GM18526 (cell line): ENCODE measurements around the gene CCNJL.

Experiments used
- POLR2A ChIP-seq: IDR thresholded peaks from 3 replicates; pipeline ENCODE4 v1.6.1; 2011; ENCODE audit not compliant: insufficient read length; ENCODE audit errors: extremely low read depth

CCNJL gene

DNA sequence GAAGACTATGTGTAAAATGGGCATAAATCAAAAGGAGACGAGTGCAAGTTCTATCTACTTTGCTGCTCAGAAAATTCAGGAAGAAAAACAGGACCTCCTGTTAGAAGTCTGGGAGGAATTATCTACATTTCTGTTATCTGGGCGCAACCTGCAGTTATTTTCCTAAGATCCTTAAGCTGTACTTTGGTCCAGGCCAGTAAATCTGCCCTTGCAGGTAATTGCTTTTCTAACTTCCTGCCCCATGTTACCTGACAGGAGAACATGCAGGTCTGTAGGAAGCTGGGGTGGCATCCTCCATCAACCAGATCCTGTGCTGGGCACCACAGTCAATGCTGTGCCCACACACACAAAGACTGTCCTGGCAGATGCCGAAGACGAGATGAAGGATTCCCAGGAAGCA, 5.7 kb downstream of the CCNJL start:
- TF ChIP-seq POLR2A = no peak

DNA sequence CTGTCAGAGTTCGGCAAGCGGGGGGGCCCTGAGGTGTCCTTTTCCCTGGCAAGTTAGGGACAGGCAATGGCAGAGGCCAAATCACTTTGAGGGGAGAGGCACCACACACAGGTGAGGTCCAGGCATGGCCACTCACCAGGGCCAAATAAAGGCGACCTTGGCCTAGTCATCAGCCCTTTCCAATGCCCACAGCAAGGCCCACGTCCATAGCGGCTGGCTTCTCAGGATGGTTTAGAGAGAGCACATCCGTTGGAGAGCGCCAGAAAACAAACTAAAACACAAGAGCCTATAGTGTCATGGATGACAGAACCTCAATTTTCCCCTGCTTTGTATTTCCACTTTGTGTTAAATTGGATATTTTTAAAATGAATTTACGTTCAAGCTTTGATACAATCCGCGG, 7.0 kb downstream of the CCNJL start:
- TF ChIP-seq POLR2A = no peak

DNA sequence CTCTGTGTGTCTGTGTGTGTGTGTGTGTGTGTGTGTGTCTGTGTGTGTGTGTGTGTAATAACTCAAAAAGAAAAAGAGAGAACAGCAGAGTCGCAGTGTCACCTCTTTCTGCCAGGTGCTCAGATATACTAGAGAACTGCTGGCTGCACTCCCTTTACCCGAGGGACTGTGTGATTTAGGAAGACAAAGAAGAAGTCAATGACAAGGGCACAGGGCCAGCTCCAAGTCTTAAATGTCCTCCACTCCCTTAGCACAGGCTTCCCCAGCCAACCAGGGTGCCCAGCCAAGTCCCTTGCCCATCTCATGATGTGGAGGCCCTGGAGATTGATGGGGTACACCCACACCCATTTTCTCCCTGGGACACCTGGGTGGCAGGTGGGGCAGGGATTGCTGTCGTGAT, 8.7 kb downstream of the CCNJL start:
- TF ChIP-seq POLR2A = no peak

DNA sequence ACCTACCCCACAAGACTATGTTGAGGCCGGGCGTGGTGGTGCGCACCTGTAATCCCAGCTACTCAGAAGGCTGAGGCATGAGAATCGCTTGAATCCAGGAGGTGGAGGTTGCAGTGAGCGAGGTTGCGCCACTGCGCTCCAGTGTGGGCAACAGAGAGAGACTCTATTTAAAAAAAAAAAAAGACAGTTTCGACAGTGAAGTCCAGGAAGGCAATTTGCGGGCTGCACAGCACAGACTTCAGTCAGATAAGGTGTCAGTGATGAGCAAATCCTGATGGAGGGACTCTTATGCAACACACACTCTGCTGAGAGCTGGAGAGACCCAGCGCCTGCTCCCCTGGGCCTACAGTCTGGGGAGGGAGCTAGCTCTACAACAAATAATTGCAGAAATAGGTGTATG, 14.2 kb downstream of the CCNJL start:
- no peak for TF ChIP-seq POLR2A

DNA sequence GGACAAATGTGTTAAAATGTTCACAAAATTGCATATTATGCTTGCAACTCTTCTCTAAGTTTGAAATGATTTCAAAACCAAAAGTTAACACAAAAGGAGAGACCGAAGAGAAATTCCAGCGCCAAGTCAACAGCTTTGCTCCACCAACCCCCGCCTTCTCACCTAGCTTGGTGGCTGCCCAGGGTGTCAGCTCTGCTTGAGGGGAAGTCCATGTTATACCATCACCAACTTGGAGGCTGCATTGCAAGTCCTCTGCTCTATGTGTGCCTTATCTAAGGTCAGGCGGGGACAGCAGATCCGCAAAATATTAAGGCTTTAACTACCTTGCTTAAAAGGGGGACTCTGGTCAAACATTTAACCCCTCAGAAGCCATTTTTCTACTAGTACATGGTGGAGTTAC, 14.6 kb downstream of the CCNJL start:
- no peak for TF ChIP-seq POLR2A

DNA sequence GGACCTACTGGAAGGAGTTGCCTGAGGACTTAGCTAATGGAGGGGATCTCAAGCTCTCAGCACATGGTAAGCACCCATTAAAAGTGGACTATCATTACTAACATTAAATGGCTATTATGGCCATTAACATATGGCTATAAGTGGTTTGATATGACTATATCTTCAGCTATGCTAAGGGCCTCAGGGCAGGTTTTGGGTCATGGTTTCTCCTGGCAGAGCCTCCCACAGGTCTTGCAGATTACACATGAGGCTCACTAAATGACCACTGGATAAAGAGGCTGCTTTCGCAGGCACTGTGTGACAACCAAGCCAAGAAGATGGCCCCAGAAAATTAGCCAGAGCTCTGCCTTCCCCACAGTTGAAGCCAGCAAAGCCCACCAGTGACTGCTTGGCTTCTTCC, 15.4 kb downstream of the CCNJL start:
- TF ChIP-seq POLR2A = no peak

DNA sequence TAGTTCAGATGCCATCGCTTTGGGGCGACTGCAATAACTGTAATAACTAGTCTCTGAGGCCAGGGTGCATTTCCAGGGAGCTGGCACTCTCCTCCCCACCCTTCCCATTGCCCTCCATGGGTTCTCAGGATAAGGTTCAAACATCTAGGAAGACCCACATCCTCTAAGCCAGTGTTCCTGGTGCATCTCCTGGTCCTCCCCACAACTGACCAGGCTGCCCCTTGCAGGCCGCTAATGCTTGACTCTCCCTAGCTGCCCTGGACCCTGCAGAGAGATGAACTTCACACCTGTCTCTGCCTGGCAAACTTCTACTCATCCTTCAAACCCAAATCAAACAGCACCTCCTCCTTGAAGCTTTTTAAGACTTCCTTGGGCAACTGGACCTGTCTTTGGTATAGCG, 15.9 kb downstream of the CCNJL start:
- no peak for TF ChIP-seq POLR2A

DNA sequence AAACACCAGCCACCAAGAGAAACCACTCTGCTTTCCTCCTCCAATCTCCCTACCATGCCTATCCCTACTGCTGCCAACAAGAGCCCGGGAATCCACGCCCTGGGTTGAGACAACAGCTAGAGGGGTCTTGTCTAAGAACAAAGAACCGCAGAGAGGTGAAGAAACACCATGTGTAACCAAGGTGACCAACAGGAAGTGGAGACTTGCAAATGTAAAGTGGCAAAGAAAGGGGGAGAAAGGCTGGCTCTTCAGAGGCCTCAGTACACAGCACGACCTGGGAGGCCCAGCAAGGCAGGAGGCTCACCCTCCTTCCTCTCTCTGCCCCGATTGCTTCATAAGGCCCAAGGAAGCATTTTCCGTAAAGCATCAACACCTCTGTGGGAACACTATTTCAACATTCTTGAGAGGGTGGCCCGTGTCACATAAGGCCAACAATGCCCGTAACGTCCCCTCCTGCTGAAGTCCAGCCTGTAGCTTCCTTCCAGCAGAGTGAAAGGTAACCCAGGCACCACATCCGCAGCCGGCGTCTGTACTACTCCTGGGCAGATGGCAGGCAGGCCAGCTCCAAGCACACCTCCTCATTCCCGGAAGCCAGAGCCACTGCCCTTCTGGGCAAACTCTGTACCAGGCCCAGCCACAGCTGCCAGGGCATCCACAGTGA, 18.3 kb downstream of the CCNJL start:
- no peak for TF ChIP-seq POLR2A

DNA sequence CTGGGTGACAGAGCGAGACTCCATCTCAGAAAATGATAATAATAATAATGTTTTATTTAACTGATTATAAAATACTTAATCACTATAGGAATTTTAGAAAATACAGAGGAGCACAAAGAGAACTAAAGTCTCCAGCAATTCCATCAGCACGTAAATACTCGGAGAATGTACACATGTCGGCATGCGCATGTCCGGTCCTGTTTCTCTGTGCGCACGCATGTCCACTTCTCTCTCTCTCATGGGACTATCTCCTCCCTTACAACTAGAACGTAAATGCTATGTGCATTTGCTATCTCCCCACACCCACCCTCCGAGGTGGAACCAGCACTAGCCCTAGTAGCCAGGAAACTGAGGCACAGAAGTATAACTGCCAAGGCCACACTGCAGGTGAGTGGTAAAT, 19.0 kb downstream of the CCNJL start:
- no peak for TF ChIP-seq POLR2A

DNA sequence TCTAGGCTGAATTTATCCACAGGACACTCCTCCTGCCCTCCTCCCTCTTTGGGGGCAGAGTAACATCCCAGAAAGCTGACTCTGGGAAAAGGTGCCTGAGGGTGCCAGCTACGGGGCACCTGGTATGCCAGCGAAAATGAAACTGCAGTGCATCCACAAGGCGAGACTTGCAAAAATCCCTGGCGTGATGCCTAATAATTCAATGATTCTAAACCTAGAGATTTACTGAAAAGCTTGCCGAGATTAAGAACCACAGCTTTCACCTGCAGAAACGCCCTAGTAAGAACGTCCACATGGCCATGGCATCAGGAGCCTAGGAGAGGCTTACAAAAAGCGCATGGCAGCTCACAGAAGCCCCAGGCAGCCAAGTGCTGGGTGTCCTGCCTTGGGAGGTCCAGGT, 20.9 kb downstream of the CCNJL start:
- TF ChIP-seq POLR2A = no peak

DNA sequence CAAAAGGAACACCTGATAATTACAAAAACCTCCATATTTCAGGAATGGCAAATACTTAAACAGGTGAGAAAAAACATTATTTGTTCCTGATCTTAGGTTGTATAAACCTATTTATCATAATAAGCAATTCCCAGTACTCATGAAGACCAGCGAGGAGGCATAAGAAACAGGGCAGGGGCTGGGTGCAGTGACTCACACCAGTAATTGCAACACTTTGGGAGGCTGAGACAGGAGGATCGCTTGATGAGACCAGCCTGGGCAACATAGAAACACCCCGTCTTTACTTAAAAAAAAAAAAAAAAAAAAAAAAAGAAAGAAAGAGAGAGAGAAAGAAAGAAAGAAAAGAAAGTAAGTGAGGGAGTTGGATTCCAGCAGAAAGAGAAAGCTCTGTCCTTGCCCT, 21.6 kb downstream of the CCNJL start:
- TF ChIP-seq POLR2A = no peak

DNA sequence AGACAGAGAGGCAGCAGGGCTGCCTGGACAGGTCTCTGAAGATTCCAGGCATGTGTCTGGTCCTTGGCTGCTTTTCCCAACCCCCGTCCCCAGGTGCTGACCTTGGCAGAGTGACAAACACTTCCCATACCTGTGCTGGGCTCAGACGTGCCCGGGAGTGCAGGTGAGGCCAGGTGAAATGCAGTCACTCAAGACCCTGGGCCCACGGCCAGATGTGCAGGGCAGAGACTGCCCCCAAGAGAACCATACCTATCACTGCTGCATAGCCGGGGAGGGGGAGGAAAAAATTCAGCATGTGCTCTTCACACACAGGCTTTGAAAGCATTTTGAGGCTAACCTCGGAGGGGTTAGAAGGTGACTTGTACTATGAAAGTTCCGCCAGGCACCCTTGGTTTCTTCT, 22.6 kb downstream of the CCNJL start:
- TF ChIP-seq POLR2A = no peak

DNA sequence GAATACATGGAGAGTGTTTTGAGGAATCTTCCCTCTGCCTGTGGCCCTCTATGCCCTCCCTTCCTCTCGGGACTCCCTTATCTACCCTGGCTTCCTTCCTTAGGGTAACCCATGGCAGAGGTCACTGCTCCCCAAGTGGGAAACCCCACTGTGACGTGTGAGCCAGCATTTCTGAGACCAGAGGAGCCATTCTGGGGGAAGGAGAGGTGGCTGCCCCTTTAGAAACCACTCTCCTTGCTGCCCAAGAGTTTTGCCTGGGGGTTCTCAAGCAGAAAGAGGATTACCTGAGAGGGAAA, 23.1 kb downstream of the CCNJL start:
- no peak for TF ChIP-seq POLR2A

DNA sequence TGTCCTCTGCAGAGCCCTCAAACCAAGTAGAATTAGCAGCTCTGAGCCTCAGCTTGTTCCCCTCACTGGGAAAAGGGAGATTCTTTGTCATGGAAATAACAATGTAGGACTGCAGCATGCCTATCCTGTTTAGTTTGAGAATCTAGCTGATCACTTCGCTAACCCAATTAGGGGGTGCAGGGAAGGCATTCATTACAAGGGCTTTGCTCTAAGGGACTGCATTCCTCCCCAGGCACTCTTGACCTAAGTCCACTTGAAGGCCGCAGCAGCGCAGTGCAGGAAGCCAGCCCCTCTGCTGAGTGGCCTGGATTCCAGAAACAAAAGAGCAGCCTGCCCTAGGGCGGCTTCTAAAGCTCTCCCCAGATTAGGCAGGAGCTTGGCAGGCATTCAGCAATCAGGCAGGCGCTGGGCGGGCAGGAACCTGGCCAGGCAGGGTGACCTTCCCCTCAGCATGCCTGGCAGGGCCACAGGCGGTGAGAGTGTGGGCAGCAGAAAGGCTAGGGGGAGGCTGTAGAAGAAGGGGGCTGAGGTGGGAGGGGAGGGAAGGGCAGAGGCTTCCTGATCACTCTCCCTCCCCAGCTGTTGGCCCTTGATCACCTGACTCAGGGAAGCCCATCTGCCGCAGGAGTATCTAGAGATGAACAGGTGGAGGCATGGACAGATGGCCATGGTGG, 24.8 kb downstream of the CCNJL start:
- TF ChIP-seq POLR2A = no peak

DNA sequence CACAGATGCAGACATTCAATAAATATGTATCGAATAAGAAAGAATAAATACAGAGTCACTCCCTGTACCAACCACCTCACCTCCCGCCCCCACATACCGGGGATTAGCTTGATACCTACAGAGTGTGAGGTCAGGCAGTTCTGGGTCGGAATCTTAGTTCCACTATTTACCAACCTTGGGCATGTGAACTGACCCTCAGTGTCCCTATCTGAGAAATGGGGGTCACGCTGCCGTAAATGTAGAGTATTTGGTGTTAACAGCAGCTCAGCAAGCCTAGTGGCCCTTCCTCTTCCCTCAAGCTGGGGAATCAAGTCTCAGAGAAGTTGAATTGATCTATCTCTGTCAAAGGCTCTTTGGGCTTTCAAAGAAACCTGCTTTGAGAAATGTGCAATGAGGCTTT, 25.4 kb downstream of the CCNJL start:
- TF ChIP-seq POLR2A = no peak

DNA sequence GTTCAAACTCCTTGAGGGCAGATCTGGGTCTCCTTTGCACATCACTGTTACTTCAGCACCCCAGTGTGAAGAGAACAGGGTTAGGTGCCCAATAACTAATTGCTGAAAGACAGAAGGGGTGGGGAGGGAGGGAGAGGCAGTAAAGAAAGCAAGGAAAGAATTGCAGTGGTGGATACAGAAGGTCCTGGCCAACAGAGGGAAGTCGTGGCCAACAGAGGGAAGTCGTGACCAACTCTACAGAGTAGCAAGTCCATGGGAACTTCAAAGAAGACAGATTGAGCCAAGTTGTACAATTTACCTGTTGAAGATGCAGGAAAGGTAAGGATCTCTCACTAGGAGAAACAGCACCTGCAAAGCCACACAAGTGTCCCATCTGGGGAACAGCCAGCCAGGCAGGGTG, 27.0 kb downstream of the CCNJL start:
- no peak for TF ChIP-seq POLR2A

DNA sequence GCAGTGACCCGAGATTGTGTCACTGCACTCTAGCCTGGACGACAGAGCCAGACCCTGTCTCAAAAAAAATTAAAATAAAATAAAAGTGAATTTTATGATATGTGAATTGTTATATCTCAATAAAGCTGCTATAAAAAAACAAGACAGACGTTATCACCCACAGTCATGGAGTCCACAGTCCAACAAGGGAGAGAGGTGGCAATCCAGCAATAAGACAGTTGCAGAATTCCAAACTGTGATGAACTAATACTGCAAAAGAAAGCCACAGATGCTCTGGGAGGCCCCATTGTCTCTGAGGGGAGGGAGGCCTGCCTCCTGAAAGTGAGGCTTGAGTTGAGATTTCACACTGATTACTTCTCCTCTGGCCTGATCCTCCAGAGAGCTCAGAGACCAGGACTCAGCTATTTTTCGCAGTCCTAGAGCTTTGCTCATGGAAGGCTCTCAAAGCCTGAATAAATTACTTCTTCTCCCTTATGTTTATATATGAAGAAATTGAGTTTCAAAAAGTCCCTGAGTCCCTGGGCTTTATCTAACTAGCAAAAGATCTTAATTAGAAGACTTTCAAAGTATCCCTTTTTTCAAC, 28.0 kb downstream of the CCNJL start:
- no peak for TF ChIP-seq POLR2A

DNA sequence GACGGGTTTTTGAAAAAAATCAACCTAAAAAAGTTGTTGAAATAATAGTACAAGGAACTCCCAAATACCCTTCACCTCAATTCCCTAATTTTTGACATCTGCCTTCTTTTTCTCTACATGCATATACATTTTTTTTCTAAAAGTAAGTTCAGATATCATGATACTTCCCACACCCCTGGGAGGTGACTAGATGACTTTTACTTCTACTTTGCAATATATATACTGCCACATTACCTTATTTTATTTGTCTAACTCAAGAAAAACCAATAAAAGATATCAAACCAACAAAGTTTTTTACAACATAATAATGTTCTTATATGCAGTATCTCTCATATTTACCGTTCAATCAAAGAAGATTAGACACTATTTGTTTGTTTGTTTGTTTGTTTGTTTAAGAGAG, 31.1 kb downstream of the CCNJL start:
- TF ChIP-seq POLR2A = no peak
